Measurements from ENCODE around the gene GBP2.

DNA sequence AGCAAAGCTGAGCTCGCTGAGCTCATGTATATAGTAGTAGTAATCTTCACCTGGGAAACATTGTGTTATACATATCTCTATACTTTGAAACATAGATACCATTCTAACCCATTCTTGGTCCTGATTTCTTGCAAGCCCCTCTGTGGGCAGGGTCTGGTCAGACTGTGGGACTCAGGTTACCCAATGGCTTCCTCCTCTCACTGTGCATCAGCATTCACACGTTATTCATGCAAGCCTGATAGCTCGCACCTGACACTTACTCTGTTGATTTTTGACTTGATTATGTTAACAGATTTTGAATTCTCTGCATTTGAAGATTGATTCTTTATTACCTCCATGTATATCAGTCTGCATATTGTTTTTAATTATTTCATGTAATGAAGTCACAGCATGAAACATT is 48.6 kb upstream of the GBP2 start:
- no peak for TF ChIP-seq EZH2phosphoT487 (IDR thresholded peaks at IDR 0.05; ENCODE audit: borderline replicate concordance, low read length)
- TF ChIP-seq, protein P1, sequence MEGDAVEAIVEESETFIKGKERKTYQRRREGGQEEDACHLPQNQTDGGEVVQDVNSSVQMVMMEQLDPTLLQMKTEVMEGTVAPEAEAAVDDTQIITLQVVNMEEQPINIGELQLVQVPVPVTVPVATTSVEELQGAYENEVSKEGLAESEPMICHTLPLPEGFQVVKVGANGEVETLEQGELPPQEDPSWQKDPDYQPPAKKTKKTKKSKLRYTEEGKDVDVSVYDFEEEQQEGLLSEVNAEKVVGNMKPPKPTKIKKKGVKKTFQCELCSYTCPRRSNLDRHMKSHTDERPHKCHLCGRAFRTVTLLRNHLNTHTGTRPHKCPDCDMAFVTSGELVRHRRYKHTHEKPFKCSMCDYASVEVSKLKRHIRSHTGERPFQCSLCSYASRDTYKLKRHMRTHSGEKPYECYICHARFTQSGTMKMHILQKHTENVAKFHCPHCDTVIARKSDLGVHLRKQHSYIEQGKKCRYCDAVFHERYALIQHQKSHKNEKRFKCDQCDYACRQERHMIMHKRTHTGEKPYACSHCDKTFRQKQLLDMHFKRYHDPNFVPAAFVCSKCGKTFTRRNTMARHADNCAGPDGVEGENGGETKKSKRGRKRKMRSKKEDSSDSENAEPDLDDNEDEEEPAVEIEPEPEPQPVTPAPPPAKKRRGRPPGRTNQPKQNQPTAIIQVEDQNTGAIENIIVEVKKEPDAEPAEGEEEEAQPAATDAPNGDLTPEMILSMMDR (conservative IDR thresholded peaks at IDR 0.05; ENCODE audit: low read depth, low read length), result no peak

Data from PC-3 (cell line).